Adipose tissue (tissue), 3 donors: ENCODE measurements around the gene SLC22A1. TPM values are rescaled to one million over a fixed set of nuclear protein-coding genes. Genes with fewer than 3 reads are reported as not detected.

Experiments
- H3K27ac ChIP-seq: one replicate; pipeline ENCODE4 v1.5.1; 2013; ENCODE audit warnings: low read depth, low read length
- WGBS, 3 donors: extraction: QIAGEN DNeasy Blood & Tissue Kit; methylation state at CpG; one replicate each; pipeline ENCODE4 v1.1.7; 2013; 5-methylcytosine and 5-hydroxymethylcytosine counted together
- polyA plus RNA-seq, 3 donors: library from polyadenylated mRNA; stranded (reverse); fragments of 200-250 nt; gene quantifications; one replicate each; pipeline ENCODE4 v1.2.3, GENCODE V29; 2013
- donor health status: healthy with polysubstance abuse.
- donor health status: Bipolar disorder and iron deficiency.
- donor health status: healthy.

Gene SLC22A1
- polyA plus RNA-seq: under 1 TPM; 0.15 to 0.56 (median 0.55) TPM

GRCh38 chr6:160121558-160121957, at the start of gene SLC22A1:
TSS of gene SLC22A1 (plus strand) at chr6:160121815. CDS start at chr6:160121936, 121 bp downstream.
- WGBS, 3 donors: 81 to 86% (median 84%) methylated on average over 8 of the region's 8 CpGs
- no peak within 1 kb of the TSS for H3K27ac ChIP-seq

- 88 to 91% (median 89%) methylated on average over 9 of the region's 9 CpGs for WGBS, 3 donors
- H3K27ac ChIP-seq: no peak overlapping the region
Measured at GRCh38 chr6:160073272-160073671, 48.3 kb upstream of the SLC22A1 start.

- 95 to 96% (median 96%) methylated on average over 5 of the region's 5 CpGs for WGBS, 3 donors
- H3K27ac ChIP-seq: no peak overlapping the region
Measured at GRCh38 chr6:160076009-160076408, 45.6 kb upstream of the SLC22A1 start.

DNA sequence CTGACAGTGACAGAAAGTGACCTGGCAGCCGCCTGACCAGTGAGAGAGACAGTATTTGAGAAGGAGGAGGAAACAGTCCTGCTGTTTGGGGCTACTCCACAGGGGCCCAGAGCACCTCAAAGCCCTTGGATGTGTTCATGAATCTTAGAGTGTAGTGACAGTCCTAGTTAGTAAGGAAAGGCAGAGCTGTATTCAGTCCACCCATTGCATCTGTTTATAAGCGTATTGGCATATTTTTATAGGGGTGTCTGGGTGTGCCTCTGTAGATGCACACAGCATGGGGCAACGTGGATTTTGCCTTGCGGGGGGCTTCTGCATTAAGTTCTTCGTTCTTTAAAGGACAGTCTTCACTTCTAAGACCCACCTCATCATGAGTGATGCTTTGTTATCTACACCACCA, 44.6 kb upstream of the SLC22A1 start:
- 87 to 93% (median 92%) methylated on average over 5 of the region's 5 CpGs for WGBS, 3 donors
- H3K27ac ChIP-seq: no peak overlapping the region

DNA sequence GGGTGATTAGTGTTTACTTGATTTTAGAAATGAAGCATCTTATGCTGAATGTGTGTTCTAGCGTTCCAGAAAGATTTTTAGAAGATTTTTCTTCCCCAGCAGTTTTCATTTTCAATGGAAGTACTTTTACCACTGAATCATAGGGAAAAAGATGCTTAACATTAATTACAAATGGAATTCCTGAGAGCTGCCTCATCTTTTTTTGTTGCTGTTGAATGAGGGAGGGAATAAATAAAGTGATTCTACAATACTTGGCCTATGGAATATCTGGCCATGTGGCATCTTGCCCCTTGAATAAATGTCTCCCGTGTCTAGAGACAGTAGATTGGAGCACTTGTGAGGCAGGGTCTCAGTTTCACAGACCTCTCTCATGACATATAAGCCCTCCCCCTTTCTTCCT, 44.1 kb upstream of the SLC22A1 start:
- 84 to 93% (median 87%) methylated on average over 2 of the region's 2 CpGs for WGBS, 3 donors
- no peak overlapping the region for H3K27ac ChIP-seq

- WGBS, 3 donors: 97 to 98% (median 98%) methylated on average over 23 of the region's 23 CpGs
- H3K27ac ChIP-seq: no peak overlapping the region
Measured at GRCh38 chr6:160078883-160079685, 42.5 kb upstream of the SLC22A1 start.

GRCh38 chr6:160079686-160080043, 42.0 kb upstream of the SLC22A1 start:
- WGBS, 3 donors: 93 to 97% (median 97%) methylated on average over 12 of the region's 12 CpGs
- no peak overlapping the region for H3K27ac ChIP-seq

DNA sequence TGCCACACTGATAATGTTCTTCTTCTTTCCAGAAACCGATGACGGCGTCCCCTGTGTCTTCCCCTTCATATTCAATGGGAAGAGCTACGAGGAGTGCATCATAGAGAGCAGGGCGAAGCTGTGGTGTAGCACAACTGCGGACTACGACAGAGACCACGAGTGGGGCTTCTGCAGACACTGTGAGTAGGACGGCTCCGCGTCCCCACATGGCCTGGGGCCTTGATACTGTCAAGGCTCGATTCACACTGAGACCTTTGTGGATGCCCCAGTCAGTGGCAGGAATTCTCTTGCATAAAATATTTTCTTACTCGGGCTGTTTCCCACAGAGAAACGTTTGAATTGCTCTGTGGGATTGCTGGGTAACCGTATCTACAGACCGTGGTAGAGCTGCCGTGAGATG, 41.5 kb upstream of the SLC22A1 start:
- no peak overlapping the region for H3K27ac ChIP-seq
- WGBS, 3 donors: 95 to 97% (median 96%) methylated on average over 17 of the region's 17 CpGs

GRCh38 chr6:160081398-160081797, 40.2 kb upstream of the SLC22A1 start:
- 92 to 96% (median 94%) methylated on average over 11 of the region's 11 CpGs for WGBS, 3 donors
- no peak overlapping the region for H3K27ac ChIP-seq

GRCh38 chr6:160082627-160083026, 39.0 kb upstream of the SLC22A1 start:
- 83 to 87% (median 84%) methylated on average over 8 of the region's 8 CpGs for WGBS, 3 donors
- H3K27ac ChIP-seq: no peak overlapping the region

DNA sequence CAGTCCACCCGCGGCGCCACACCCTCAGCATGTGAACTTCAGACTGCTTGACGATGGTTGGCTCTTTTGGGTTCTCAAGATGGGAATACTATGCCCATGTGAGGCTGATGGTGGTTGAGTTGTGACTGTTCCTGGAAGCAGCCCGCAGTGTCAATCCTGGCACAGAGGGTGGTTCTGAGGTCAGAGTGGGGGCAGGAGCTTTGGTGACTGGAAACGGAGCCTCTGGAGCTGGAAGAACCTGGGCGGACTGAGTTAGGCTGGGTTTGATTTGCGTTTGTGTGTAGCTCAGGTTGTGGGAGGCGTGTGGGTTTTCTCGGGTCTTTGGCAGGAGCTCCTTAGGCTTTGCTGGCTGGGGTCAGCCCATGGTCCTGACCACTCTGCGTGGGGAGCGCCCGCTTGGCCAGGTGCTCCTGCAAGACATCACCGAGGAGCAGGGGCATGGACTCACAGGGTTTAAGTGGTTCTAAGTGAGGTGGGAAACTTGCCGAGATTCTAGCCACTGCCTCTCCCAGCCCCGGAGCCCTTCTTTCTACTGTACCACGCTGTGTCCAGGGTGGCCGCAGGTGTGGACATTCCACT, 37.3 kb upstream of the SLC22A1 start:
- WGBS, 3 donors: 95% methylated on average over 18 of the region's 18 CpGs
- no peak overlapping the region for H3K27ac ChIP-seq

- WGBS, 3 donors: 72 to 79% (median 78%) methylated on average over 5 of the region's 5 CpGs
- no peak overlapping the region for H3K27ac ChIP-seq
Measured at GRCh38 chr6:160085226-160085625, 36.4 kb upstream of the SLC22A1 start.

GRCh38 chr6:160085713-160086505, 35.7 kb upstream of the SLC22A1 start:
- H3K27ac ChIP-seq: no peak overlapping the region
- 87 to 92% (median 91%) methylated on average over 15 of the region's 15 CpGs for WGBS, 3 donors

GRCh38 chr6:160086754-160087153, 34.9 kb upstream of the SLC22A1 start:
- H3K27ac ChIP-seq: no peak overlapping the region
- 94% methylated on average over 8 of the region's 8 CpGs for WGBS, 3 donors

DNA sequence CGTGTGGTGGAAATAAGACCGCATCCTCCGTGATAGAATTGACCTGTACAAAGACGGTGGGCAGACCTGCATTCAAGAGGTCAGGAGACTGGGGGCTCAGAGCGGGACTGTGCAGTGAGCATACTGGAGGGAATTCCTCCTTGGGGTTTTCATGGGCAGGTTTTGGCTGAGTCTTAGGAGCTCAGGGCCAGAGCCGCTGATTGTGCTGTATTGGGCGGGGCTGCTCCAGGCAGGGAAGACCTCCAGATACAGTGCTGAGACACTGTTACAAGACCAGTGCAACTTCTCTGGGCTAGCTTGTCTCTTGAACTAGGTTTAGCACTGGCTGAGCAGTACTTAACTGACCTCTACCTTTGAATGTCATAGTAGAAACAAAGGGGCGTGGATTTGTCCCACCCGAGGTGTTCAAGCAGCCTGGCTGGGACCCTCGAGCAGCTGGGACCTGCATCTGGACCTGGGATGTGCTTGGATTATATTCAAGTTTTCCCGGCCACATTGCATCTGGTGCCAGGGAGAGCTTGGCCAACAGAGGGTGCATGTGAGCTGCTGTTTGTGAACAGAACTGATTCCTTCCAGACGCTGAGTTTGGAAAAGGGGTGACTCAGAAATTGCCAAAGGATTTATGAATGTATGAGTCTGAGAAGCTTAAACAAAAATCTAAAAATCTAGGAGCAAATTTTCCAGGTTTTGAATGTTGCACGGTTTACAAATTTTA, 33.4 kb upstream of the SLC22A1 start:
- WGBS, 3 donors: 60 to 69% (median 66%) methylated on average over 13 of the region's 13 CpGs

GRCh38 chr6:160088784-160089533, 32.7 kb upstream of the SLC22A1 start:
- H3K27ac ChIP-seq: no peak overlapping the region
- 86 to 93% (median 89%) methylated on average over 21 of the region's 21 CpGs for WGBS, 3 donors

More for the DNA sequence above, 33.4 kb upstream of the SLC22A1 start:
- no peak overlapping the region for H3K27ac ChIP-seq

DNA sequence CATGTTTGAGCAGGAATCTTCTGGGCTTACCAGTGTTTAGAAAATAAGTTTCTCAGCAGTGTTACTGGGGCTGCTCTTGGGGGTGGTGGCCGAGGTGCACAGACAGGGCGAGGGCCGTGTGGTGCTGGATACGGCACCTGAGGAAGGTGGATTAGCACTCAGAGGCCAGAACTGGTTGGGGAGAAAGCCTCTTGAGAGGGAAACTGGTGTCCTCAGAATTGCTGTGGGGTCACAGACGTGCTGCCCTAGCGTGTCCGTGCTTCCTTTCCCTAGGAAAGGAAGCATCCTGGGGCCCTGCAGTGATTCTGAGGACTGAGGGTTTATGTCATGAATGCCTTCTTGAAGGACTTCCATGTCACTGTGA, 32.1 kb upstream of the SLC22A1 start:
- WGBS, 3 donors: 95 to 99% (median 98%) methylated on average over 7 of the region's 7 CpGs
- H3K27ac ChIP-seq: no peak overlapping the region
